GM19023 (cell line): ENCODE measurements around the gene CMIP.
"Not testable (repeated sequence)": the region's sequence is repeated elsewhere in the genome, so short reads cannot be mapped to it uniquely, and the experiment has no call there.

Experiments used
- ATAC-seq: cut with Tn5 transposase; IDR thresholded peaks from one replicate; pipeline ENCODE4 v1.9.1; 2021; ENCODE audit warnings: mild to moderate bottlenecking, moderate library complexity; ENCODE audit not compliant: unreplicated experiment

CMIP gene

GRCh38 chr16:81577272-81577671 is 132.7 kb downstream of the CMIP start:
- not testable (repeated sequence) for ATAC-seq

- no peak for ATAC-seq
Measured at GRCh38 chr16:81578076-81578475, 133.5 kb downstream of the CMIP start.

- ATAC-seq, result no peak
Measured at GRCh38 chr16:81578636-81579413, 134.2 kb downstream of the CMIP start.

- no peak for ATAC-seq
Measured at GRCh38 chr16:81581107-81581506, 136.5 kb downstream of the CMIP start.

GRCh38 chr16:81582655-81583441 is 138.2 kb downstream of the CMIP start:
- no peak for ATAC-seq

- ATAC-seq, result no peak
Measured at GRCh38 chr16:81583893-81584631, 139.5 kb downstream of the CMIP start.

- ATAC-seq, result no peak
Measured at GRCh38 chr16:81585785-81586184, 141.2 kb downstream of the CMIP start.

- no peak for ATAC-seq
Measured at GRCh38 chr16:81586417-81586816, 141.8 kb downstream of the CMIP start.

- ATAC-seq, result no peak
Measured at GRCh38 chr16:81586977-81587625, 142.5 kb downstream of the CMIP start.

- ATAC-seq, result no peak
Measured at GRCh38 chr16:81587626-81588160, 143.1 kb downstream of the CMIP start.

- ATAC-seq, result no peak
Measured at GRCh38 chr16:81588326-81589081, 143.9 kb downstream of the CMIP start.

- no peak for ATAC-seq
Measured at GRCh38 chr16:81589975-81590650, 145.5 kb downstream of the CMIP start.

GRCh38 chr16:81590714-81591544 is 146.3 kb downstream of the CMIP start:
- no peak for ATAC-seq

GRCh38 chr16:81591545-81591870 is 146.9 kb downstream of the CMIP start:
- ATAC-seq, result no peak

GRCh38 chr16:81592353-81592866 is 147.8 kb downstream of the CMIP start:
- no peak for ATAC-seq

GRCh38 chr16:81593481-81593880 is 148.9 kb downstream of the CMIP start:
- no peak for ATAC-seq

GRCh38 chr16:81595629-81596292 is 151.2 kb downstream of the CMIP start:
- no peak for ATAC-seq

GRCh38 chr16:81597079-81597658 is 152.6 kb downstream of the CMIP start:
- no peak for ATAC-seq
